GM06990 (cell line): ENCODE data around the gene NR4A2.

Experiments
- DNase-seq: peaks from one replicate; pipeline ENCODE4 v3.0.0-alpha.2; 2011; ENCODE audit not compliant: insufficient read length; ENCODE audit errors: extremely low read depth
- H3K27me3 ChIP-seq: replicated peaks from 2 replicates; pipeline ENCODE4 v1.6.0; 2011; ENCODE audit warnings: low read length; ENCODE audit not compliant: control insufficient read depth, insufficient read depth
- H3K36me3 ChIP-seq: 2 replicates; pipeline ENCODE4 v1.5.1; 2011; ENCODE audit warnings: low read length; ENCODE audit not compliant: control insufficient read depth, insufficient read depth
- H3K4me3 ChIP-seq: replicated peaks from 2 replicates; pipeline ENCODE4 v1.5.1; 2011; ENCODE audit warnings: low read depth, mild to moderate bottlenecking, control low read depth, low read length
- CTCF ChIP-seq: IDR thresholded peaks from 2 replicates; pipeline ENCODE4 v1.5.1; 2011; ENCODE audit warnings: low read length, control low read depth, mild to moderate bottlenecking, inconsistent platforms; ENCODE audit not compliant: insufficient read depth, poor library complexity, severe bottlenecking

Gene NR4A2

GRCh38 chr2:156343096-156343939 lies 10.8 kb upstream of the NR4A2 start:
- Histone ChIP-seq H3K4me3 (peak overlapping the region; percentile 90), H3K27me3 (no peaks in the 10 kb centered on the region), H3K36me3 (no peaks in the 10 kb centered on the region)
- no peak for TF ChIP-seq CTCF
- DNase-seq: no peak

GRCh38 chr2:156342254-156343095 lies 10.0 kb upstream of the NR4A2 start:
- Histone ChIP-seq H3K4me3 (peak overlapping the region; percentile 90), H3K36me3 (no peaks in the 10 kb centered on the region), H3K27me3 (no peaks in the 10 kb centered on the region)
- TF ChIP-seq CTCF: no peak
- DNase-seq: peak; percentile 91

- TF ChIP-seq CTCF: no peak
These were observed 9.1 kb upstream of the NR4A2 start for GRCh38 chr2:156341452-156342253.

GRCh38 chr2:156340804-156341451 lies 8.4 kb upstream of the NR4A2 start:
- Histone ChIP-seq H3K36me3 (no peaks in the 10 kb centered on the region), H3K27me3 (no peaks in the 10 kb centered on the region), H3K4me3 (peak overlapping the region; percentile 90)
- peak; percentile 30 for DNase-seq
- TF ChIP-seq CTCF: no peak

More at GRCh38 chr2:156341452-156342253, 9.1 kb upstream of the NR4A2 start:
- Histone ChIP-seq H3K4me3 (peak overlapping the region; percentile 90), H3K36me3 (no peaks in the 10 kb centered on the region), H3K27me3 (no peaks in the 10 kb centered on the region)
- peak; percentile 92 for DNase-seq

GRCh38 chr2:156340377-156340776 lies 7.9 kb upstream of the NR4A2 start:
- no peaks in the 10 kb centered on the region for H3K27me3 ChIP-seq
- no peak for TF ChIP-seq CTCF
- H3K4me3 ChIP-seq: no peak overlapping the region; the same call in 1 of the 2 replicates
- DNase-seq: peak; percentile 28
- H3K36me3 ChIP-seq: no peaks in the 10 kb centered on the region
